ENCODE data around the gene PIH1D2. TPM values are rescaled to one million over a fixed set of nuclear protein-coding genes. Genes with fewer than 3 reads are reported as not detected.

The PIH1D2 gene
- total and polyA plus RNA-seq, 2 of the 8 experiments (the other 6 are each of a cell fraction or from before 2014, with no cell fraction given) = 0.53 to 0.73 TPM

GRCh38 chr11:112073941-112074811 lies at the start of gene PIH1D2, which contains the start of gene NKAPD1 (continued):
- TF ChIP-seq ATF2 (IDR thresholded peaks at IDR 0.05; ENCODE audit: low read length) (peak; percentile 62; the same call in 1 of the 2 replicates), RBBP5 (IDR thresholded peaks at IDR 0.05; ENCODE audit: borderline replicate concordance, low read depth, low read length) (0 out of 2 replicates have a peak, but pooled peaks have one; percentile 76), SP1 (IDR thresholded peaks at IDR 0.05; ENCODE audit: low read depth, low read length) (0 out of 2 replicates have a peak, but pooled peaks have one; percentile 35), TAF1 (IDR thresholded peaks at IDR 0.05; ENCODE audit: low read depth, low read length) (peak; percentile 66; the same call in 1 of the 2 replicates), PHF8 (conservative IDR thresholded peaks at IDR 0.05; ENCODE audit: low read depth, low read length) (peak; percentile 65), POU5F1 (IDR thresholded peaks at IDR 0.05; ENCODE audit: low read depth, low read length) (no peak), TBP (IDR thresholded peaks at IDR 0.05; ENCODE audit: low read depth, low read length) (peak; percentile 71; the same call in 1 of the 2 replicates), KDM4A (IDR thresholded peaks at IDR 0.05; ENCODE audit: low read depth, low read length, severe bottlenecking) (peak; percentile 98), BCL11A (IDR thresholded peaks at IDR 0.05; ENCODE audit: low read depth in 2 of 2, low read length in 2 of 2) (no peak), HDAC2 (IDR thresholded peaks at IDR 0.05; ENCODE audit: borderline replicate concordance in 1 of 2, low read depth in 2 of 2, low read length in 2 of 2) (peak in 1 of 2 experiments; percentile 90; a peak in 1 of 4 replicates), JUND (IDR thresholded peaks at IDR 0.05; ENCODE audit: low read length) (peak; percentile 30; the same call in 1 of the 2 replicates), CREB1 (IDR thresholded peaks at IDR 0.05) (peak; percentile 40; the same call in 1 of the 2 replicates), SAP30 (IDR thresholded peaks at IDR 0.05; ENCODE audit: insufficient read depth, insufficient replicate concordance, low read length) (peak; percentile 88), CHD1 (IDR thresholded peaks at IDR 0.05; ENCODE audit: low read depth, low read length) (no peak), POLR2AphosphoS5 (IDR thresholded peaks at IDR 0.05; ENCODE audit: low read depth, low read length) (peak; percentile 53; the same call in 1 of the 2 replicates), POLR2A (IDR thresholded peaks at IDR 0.05; ENCODE audit: control extremely low read depth in 1 of 2, low read depth in 2 of 2, low read length in 2 of 2) (0 out of 3 replicates have a peak, but pooled peaks of 1 of the 2 experiments have one; percentile 44)
- TF ChIP-seq, protein P1, sequence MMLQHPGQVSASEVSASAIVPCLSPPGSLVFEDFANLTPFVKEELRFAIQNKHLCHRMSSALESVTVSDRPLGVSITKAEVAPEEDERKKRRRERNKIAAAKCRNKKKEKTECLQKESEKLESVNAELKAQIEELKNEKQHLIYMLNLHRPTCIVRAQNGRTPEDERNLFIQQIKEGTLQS (IDR thresholded peaks at IDR 0.05; ENCODE audit: insufficient read depth, low read depth, low read length) = no peak

Measured in H1 (cell line).